GM12892 (cell line): ENCODE measurements around the gene KRT79.

Experiments used
- POLR2A ChIP-seq: IDR thresholded peaks from 2 replicates; pipeline ENCODE4 v1.6.1; 2011; ENCODE audit warnings: low read depth, low read length, control low read depth
- POLR2AphosphoS5 ChIP-seq: IDR thresholded peaks from 2 replicates; pipeline ENCODE4 v1.6.1; 2011; ENCODE audit warnings: low read depth, low read length, control low read depth

DNA sequence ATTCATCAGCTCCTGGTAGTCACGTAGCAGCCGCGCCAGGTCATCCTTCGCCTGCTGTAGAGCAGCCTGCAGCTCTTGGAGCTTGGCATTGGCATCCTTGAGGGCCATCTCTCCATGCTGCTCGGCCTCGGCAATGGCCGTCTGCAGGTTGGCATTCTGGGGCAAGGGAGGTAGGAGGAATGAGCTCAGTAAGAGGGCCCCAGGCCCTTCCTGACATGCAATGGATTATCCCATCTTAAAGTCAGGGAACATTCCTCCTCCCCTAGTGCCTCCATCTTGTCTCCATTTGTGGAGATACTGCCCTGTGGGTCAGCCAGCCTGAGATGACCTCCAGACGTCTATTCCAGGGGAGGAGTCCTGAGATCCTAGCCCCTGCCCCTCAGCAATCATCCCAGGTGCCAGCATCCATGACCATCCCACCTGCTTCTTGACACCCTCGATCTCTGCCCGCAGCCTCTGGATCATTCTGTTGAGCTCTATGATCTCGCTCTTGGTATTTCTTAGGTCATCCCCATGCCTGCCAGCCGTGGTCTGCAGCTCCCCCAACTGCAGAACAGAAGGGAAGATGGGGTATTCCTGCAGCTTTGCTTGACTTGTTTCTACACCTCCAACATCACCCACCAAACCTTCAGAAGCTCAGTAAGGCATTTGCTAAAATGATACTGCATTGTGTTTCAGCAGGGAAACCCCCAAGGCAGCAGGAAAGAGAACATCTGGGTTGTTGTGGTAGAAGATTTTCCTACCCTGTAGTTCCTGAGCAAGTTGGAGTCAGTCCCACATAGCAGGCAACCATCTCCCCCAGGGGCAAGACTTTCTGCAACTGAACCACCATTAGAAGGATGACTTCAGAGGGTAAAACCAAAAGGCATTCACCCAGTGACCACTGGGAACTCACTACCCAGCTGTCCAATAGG, 42.6 kb downstream of the KRT79 start:
- TF ChIP-seq POLR2AphosphoS5 (no peak), POLR2A (no peak)
